Gastroesophageal sphincter (tissue), 4 donors: ENCODE measurements around the gene TMEM125. TPM values are rescaled to one million over a fixed set of nuclear protein-coding genes. Genes with fewer than 3 reads are reported as not detected.

Experiments used
- ATAC-seq: fragments of 150-250 bp; one replicate; pipeline ENCODE4 v1.9.1; 2016; ENCODE audit warnings: mild to moderate bottlenecking, moderate library complexity
- H3K27ac ChIP-seq, 4 donors: fragments of 200-600 bp; sonication (generic) in 3 of 4; 1 replicate in 3 of 4; 2 replicates in 1 of 4; pipeline ENCODE4 v1.5.1; 2016 to 2019
- H3K27me3 ChIP-seq: fragments of 200-600 bp; sonication (generic); one replicate; pipeline ENCODE4 v1.5.1; 2019
- H3K36me3 ChIP-seq, 2 donors: fragments of 200-600 bp; sonication (generic); one replicate each; pipeline ENCODE4 v1.5.1; 2019; ENCODE audit warnings: control low read depth in 1 of 2
- H3K4me1 ChIP-seq, 3 donors: fragments of 200-600 bp; sonication (generic); 1 replicate in 2 of 3; 2 replicates in 1 of 3; pipeline ENCODE4 v1.5.1; 2016 to 2019; ENCODE audit warnings: control low read depth in 2 of 3
- H3K4me3 ChIP-seq, 2 donors: fragments of 200-600 bp; sonication (generic); one replicate each; pipeline ENCODE4 v1.5.1; 2019; ENCODE audit warnings: mild to moderate bottlenecking in 1 of 2, moderate library complexity in 1 of 2
- H3K9me3 ChIP-seq, 3 donors: fragments of 200-600 bp; sonication (generic); one replicate each; pipeline ENCODE4 v1.5.1; 2017 to 2019; ENCODE audit warnings: control low read depth in 2 of 3
- EP300 ChIP-seq: sonication (generic); formaldehyde crosslinking; IDR thresholded peaks from one replicate; pipeline ENCODE4 v1.6.1; 2017; ENCODE audit warnings: antibody characterized with exemption, mild to moderate bottlenecking
- POLR2A ChIP-seq, 2 donors: fragments of 450-650 bp; IDR thresholded peaks; one replicate each; pipeline ENCODE4 v1.6.1; 2017; ENCODE audit warnings: antibody characterized with exemption in 2 of 2, mild to moderate bottlenecking in 2 of 2, moderate library complexity in 1 of 2
- POLR2AphosphoS5 ChIP-seq: sonication (generic); formaldehyde crosslinking; IDR thresholded peaks from one replicate; pipeline ENCODE4 v1.6.1; 2017; ENCODE audit warnings: antibody characterized with exemption
- WGBS, 2 donors: methylation state at CpG; one replicate each; pipeline ENCODE4 v1.1.5; 2018; ENCODE audit warnings: low coverage in 1 of 2; 5-methylcytosine and 5-hydroxymethylcytosine counted together
- total RNA-seq, 4 donors: library from RNA; depleted of rRNA; stranded (reverse); fragments of >200 nt; gene quantifications; one replicate each; pipeline ENCODE4 v1.1.0, GENCODE V29; 2016
- TF ChIP-seq, protein P1 (sequence below), 4 experiments: fragments of 200-600 bp in 2 of 4; fragments of 450-650 bp in 2 of 4; sonication (generic) in 1 of 4; IDR thresholded peaks; one replicate each; pipeline ENCODE4 v1.5.1; 2017 to 2019; ENCODE audit warnings: antibody characterized with exemption in 4 of 4, mild to moderate bottlenecking in 2 of 4, moderate library complexity in 2 of 4

TMEM125 gene
- total RNA-seq, 4 donors from 2014 or later: 0.45 TPM; not detected in 3

DNA sequence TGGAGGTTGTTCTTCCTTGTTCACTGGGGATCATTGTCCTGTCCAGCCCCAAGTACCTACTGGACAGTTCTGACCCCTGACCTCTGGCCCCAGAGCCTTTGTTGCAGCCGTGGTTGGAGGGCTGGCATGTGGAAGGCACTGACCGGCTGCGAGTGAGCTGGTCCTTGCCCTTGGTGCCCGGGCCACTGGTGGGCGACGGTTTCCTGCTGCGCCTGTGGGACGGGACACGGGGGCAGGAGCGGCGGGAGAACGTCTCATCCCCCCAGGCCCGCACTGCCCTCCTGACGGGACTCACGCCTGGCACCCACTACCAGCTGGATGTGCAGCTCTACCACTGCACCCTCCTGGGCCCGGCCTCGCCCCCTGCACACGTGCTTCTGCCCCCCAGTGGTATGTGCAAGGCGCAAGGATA, 42.4 kb downstream of the TMEM125 start:
- Histone ChIP-seq H3K9me3 (no peaks in the 10 kb centered on the region), H3K36me3 (no peaks in the 10 kb centered on the region), H3K27ac (no peak overlapping the region), H3K4me1 (no peaks in the 10 kb centered on the region), H3K27me3 (no peaks in the 10 kb centered on the region), H3K4me3 (no peak overlapping the region)
- TF ChIP-seq POLR2AphosphoS5 (no peak), EP300 (no peak), POLR2A (IDR thresholded peaks at IDR 0.05) (no peak)
- TF ChIP-seq, protein P1, sequence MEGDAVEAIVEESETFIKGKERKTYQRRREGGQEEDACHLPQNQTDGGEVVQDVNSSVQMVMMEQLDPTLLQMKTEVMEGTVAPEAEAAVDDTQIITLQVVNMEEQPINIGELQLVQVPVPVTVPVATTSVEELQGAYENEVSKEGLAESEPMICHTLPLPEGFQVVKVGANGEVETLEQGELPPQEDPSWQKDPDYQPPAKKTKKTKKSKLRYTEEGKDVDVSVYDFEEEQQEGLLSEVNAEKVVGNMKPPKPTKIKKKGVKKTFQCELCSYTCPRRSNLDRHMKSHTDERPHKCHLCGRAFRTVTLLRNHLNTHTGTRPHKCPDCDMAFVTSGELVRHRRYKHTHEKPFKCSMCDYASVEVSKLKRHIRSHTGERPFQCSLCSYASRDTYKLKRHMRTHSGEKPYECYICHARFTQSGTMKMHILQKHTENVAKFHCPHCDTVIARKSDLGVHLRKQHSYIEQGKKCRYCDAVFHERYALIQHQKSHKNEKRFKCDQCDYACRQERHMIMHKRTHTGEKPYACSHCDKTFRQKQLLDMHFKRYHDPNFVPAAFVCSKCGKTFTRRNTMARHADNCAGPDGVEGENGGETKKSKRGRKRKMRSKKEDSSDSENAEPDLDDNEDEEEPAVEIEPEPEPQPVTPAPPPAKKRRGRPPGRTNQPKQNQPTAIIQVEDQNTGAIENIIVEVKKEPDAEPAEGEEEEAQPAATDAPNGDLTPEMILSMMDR (IDR thresholded peaks at IDR 0.05): no peak
- no CpG with 5 or more reads among the region's 19 CpGs for WGBS, 2 donors
- ATAC-seq: no peak

DNA sequence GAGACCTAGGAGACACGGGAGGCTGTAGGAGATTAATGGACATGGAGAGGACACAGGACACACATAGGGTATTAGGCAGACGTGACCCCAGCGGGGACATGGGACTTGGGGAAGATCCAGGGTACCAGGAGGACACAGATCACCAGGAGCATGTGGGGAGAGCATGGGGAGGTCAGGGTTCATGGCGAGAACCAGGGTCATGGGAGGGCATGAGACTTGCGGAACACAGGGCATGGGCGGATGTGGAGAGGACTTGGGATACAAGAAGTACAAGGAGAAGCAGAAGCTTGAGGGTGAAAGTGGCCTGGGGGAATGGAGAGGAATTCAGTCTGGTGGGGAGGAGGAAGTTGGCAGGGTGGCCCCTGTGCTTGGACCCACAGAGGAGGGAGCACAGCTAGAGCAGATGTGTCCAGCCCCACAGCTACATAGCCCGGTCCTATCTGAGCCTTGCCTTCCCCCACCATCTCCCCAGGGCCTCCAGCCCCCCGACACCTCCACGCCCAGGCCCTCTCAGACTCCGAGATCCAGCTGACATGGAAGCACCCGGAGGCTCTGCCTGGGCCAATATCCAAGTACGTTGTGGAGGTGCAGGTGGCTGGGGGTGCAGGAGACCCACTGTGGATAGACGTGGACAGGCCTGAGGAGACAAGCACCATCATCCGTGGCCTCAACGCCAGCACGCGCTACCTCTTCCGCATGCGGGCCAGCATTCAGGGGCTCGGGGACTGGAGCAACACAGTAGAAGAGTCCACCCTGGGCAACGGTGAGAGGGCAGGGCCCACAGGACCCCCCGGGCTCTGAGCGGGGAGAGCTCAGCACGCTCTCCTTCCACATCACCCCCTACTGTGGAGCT, 43.1 kb downstream of the TMEM125 start:
- Histone ChIP-seq H3K9me3 (no peaks in the 10 kb centered on the region), H3K4me3 (no peak overlapping the region), H3K27ac (no peak overlapping the region), H3K36me3 (no peaks in the 10 kb centered on the region), H3K27me3 (no peaks in the 10 kb centered on the region), H3K4me1 (no peaks in the 10 kb centered on the region)
- TF ChIP-seq, protein P1 (IDR thresholded peaks at IDR 0.05): no peak
- no peak for TF ChIP-seq EP300
- no peak for TF ChIP-seq POLR2A (IDR thresholded peaks at IDR 0.05)
- TF ChIP-seq POLR2AphosphoS5: no peak
- no peak for ATAC-seq
- 86 to 95% methylated on average over 4 to 11 of the region's 24 CpGs for WGBS, 2 donors

DNA sequence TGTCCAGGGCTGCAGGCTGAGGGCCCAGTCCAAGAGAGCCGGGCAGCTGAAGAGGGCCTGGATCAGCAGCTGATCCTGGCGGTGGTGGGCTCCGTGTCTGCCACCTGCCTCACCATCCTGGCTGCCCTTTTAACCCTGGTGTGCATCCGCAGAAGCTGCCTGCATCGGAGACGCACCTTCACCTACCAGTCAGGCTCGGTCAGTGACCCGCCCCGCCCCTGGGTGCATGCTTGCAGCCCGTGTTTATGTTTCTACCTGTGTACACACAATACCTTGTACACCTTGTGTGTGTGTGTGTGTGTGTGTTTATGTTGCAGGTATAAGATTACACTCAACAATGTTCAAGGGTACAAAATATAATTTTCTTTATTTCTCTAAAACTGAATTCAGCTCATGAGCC, 44.0 kb downstream of the TMEM125 start:
- TF ChIP-seq POLR2AphosphoS5 (no peak), POLR2A (IDR thresholded peaks at IDR 0.05) (no peak), EP300 (no peak)
- TF ChIP-seq, protein P1 (IDR thresholded peaks at IDR 0.05): no peak
- H3K9me3 ChIP-seq: no peaks in the 10 kb centered on the region
- no peak for ATAC-seq
- H3K36me3 ChIP-seq: no peaks in the 10 kb centered on the region
- no peak overlapping the region for H3K4me3 ChIP-seq
- H3K27me3 ChIP-seq: no peaks in the 10 kb centered on the region
- H3K4me1 ChIP-seq: no peaks in the 10 kb centered on the region
- H3K27ac ChIP-seq: no peak overlapping the region
- 81 to 100% methylated on average over 1 to 4 of the region's 10 CpGs for WGBS, 2 donors

DNA sequence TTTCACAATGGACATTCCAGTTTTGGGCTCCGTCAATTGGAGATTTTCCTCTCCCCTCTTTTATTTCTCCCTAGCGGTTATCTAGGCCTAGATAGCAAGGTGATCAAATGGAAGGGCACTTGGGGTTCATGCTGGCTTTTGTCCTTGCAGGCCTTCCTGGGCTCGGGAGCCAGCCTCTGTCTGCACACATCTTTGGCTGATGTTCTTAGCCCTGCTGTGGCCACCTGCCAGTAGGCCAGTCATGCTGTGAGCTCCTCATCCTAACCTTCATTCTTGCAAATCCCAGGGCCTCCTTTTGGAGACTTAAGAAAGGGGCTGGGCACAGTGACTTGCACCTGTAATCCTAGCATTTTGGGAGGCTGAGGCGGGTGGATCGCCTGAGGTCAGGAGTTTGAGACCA, 44.5 kb downstream of the TMEM125 start:
- Histone ChIP-seq H3K9me3 (no peaks in the 10 kb centered on the region), H3K4me3 (no peak overlapping the region), H3K27ac (no peak overlapping the region), H3K27me3 (no peaks in the 10 kb centered on the region), H3K36me3 (no peaks in the 10 kb centered on the region), H3K4me1 (no peaks in the 10 kb centered on the region)
- TF ChIP-seq EP300 (no peak), POLR2AphosphoS5 (no peak), POLR2A (IDR thresholded peaks at IDR 0.05) (no peak)
- TF ChIP-seq, protein P1 (IDR thresholded peaks at IDR 0.05): no peak
- WGBS, 2 donors: 90 to 91% methylated on average over 3 of the region's 5 CpGs
- ATAC-seq: no peak

DNA sequence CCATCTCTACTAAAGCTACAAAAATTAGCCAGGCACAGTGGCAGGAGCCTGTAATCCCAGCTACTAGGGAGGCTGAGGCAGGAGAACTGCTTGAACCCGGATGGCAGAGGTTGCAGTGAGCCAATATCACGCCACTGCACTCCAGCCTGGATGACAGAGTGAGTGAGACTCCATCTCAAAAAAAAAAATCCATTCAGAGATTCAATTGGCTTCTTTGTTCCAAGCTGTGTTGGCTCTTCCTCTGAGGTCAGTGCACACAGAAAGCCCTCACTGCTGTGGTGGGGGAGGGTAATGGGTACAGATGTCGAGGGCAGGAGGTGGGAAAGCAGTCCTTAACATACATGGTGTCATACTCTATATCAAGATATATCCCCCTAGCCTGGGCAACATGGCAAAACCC, 45.7 kb downstream of the TMEM125 start:
- no peaks in the 10 kb centered on the region for H3K9me3 ChIP-seq

More for the DNA sequence above, 45.7 kb downstream of the TMEM125 start:
- Histone ChIP-seq H3K27me3 (no peaks in the 10 kb centered on the region), H3K36me3 (no peaks in the 10 kb centered on the region), H3K4me1 (no peaks in the 10 kb centered on the region), H3K27ac (no peak overlapping the region), H3K4me3 (no peak overlapping the region)
- TF ChIP-seq POLR2AphosphoS5: no peak
- 67 to 82% methylated on average over 1 to 3 of the region's 3 CpGs for WGBS, 2 donors
- ATAC-seq: no peak
